OCI-LY7 (cell line): Measurements from ENCODE around the gene ACAN. TPM values are rescaled to one million over a fixed set of nuclear protein-coding genes. Genes with fewer than 3 reads are reported as not detected.

Experiments
- BruUV-seq: library from RNA; stranded (reverse); fragments of 400-500 nt; replicated peaks from 2 replicates; lab custom pipeline; 2021; lab: Mats Ljungman, UMichigan
- CTCF ChIA-PET: fragments of 300-600 bp; sonication (Branson Sonifier 250); formaldehyde crosslinking; loops from one replicate; lab custom pipeline; 2022; ENCODE audit warnings: antibody characterized with exemption; ENCODE audit not compliant: unreplicated experiment; lab: Charles Lee
- POLR2A ChIA-PET: fragments of 300-600 bp; sonication (Branson Sonifier 250); formaldehyde crosslinking; loops from one replicate; lab custom pipeline; 2022; ENCODE audit warnings: antibody characterized with exemption; lab: Charles Lee
- DNase-seq: peaks from one replicate; pipeline ENCODE4 v3.0.0-alpha.2; 2015; ENCODE audit warnings: low spot score
- H2AFZ ChIP-seq: fragments of 200-600 bp; sonication (generic), shearing (Covaris generic); 2 replicates; pipeline ENCODE4 v1.6.1; 2014; ENCODE audit warnings: mild to moderate bottlenecking, antibody characterized with exemption, low read length, moderate library complexity
- H3K27ac ChIP-seq: fragments of 200-600 bp; sonication (generic); 2 replicates; pipeline ENCODE4 v1.5.1; 2014; ENCODE audit warnings: mixed run types, low read depth, mild to moderate bottlenecking, moderate library complexity, low read length, inconsistent platforms; ENCODE audit not compliant: poor library complexity, severe bottlenecking
- H3K36me3 ChIP-seq: fragments of 200-600 bp; sonication (generic); 2 replicates; pipeline ENCODE4 v1.6.1; 2014; ENCODE audit warnings: mild to moderate bottlenecking, antibody characterized with exemption, low read length, moderate library complexity, mixed read lengths; ENCODE audit not compliant: insufficient read depth
- H3K4me1 ChIP-seq: fragments of 200-600 bp; sonication (generic); 2 replicates; pipeline ENCODE4 v1.5.1; 2014; ENCODE audit warnings: mild to moderate bottlenecking, low read length; ENCODE audit not compliant: insufficient read depth, poor library complexity, severe bottlenecking
- H3K4me2 ChIP-seq: fragments of 200-600 bp; sonication (generic); 2 replicates; pipeline ENCODE4 v1.6.1; 2014; ENCODE audit warnings: mild to moderate bottlenecking, low read length
- H3K4me3 ChIP-seq: fragments of 200-600 bp; sonication (generic); 2 replicates; pipeline ENCODE4 v1.5.1; 2014; ENCODE audit warnings: mild to moderate bottlenecking, low read depth, low read length; ENCODE audit not compliant: poor library complexity, severe bottlenecking
- H3K79me2 ChIP-seq: fragments of 200-600 bp; sonication (generic); 2 replicates; pipeline ENCODE4 v1.6.1; 2016; ENCODE audit warnings: low read depth, mild to moderate bottlenecking, low read length, moderate library complexity, mixed read lengths; ENCODE audit not compliant: insufficient read depth
- H3K9me2 ChIP-seq: fragments of 200-600 bp; sonication (generic); 2 replicates; pipeline ENCODE4 v1.6.1; 2016; ENCODE audit warnings: mild to moderate bottlenecking, low read length, mixed read lengths; ENCODE audit not compliant: insufficient read depth
- H3K9me3 ChIP-seq: fragments of 200-600 bp; sonication (generic); 2 replicates; pipeline ENCODE4 v1.6.1; 2014; ENCODE audit warnings: mild to moderate bottlenecking, mixed run types, low read length, mixed read lengths
- H4K20me1 ChIP-seq: fragments of 200-600 bp; sonication (generic); 2 replicates; pipeline ENCODE4 v1.6.1; 2014; ENCODE audit warnings: mild to moderate bottlenecking, antibody characterized with exemption, low read length, moderate library complexity, mixed read lengths; ENCODE audit not compliant: insufficient read depth
- EZH2phosphoT487 ChIP-seq: fragments of 200-600 bp; sonication (generic); IDR thresholded peaks from 2 replicates; pipeline ENCODE4 v1.6.1; 2018; ENCODE audit warnings: low read depth, borderline replicate concordance, mild to moderate bottlenecking, mixed run types, antibody characterized with exemption, low read length, moderate library complexity, mixed read lengths
- intact Hi-C: fragments of 100-400 bp; cut with micrococcal nuclease; formaldehyde crosslinking; loops from one replicate; pipeline ENCODE4 v1.10.0; 2022; ENCODE audit not compliant: unreplicated experiment
- total RNA-seq, 2 experiments: library from RNA; depleted of rRNA in 1 of 2; stranded (reverse); fragments of >200 nt in 1 of 2; shearing (Covaris generic) in 1 of 2; gene quantifications; 2 replicates each; pipeline ENCODE4 v1.2.3, GENCODE V29; 2014 to 2022
- TF ChIP-seq, protein P1 (sequence below): fragments of 200-600 bp; sonication (generic); conservative IDR thresholded peaks from 2 replicates; pipeline ENCODE4 v1.5.1; 2014; ENCODE audit warnings: mild to moderate bottlenecking, antibody characterized with exemption, low read length, moderate library complexity, mixed read lengths

ACAN gene
- total RNA-seq, 2 experiments from 2014 or later, result not detected

DNA sequence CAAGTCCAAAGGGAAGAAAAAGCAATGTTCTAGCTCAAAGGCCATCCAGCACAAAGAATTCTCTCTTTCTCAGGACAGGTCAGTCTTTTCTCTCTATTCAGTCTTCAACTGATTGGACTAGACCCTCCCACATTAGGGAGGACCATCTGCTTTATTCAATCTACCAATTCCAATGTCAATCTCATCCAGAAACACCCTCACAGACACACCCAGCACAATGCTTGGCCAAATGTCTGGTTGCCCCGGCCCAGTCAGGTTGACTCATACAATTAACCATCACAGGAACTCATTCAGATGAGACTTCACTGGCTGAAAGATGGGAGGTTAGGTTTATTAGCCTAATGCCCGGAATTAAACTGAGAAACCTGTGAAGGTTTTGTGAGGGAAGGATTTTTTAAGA, 32.4 kb downstream of the ACAN start:
- H3K4me2 ChIP-seq, result no peak overlapping the region
- ChIA-PET POLR2A (interaction anchor here (0.5 to 1.2 kb wide), 3 partner anchors 11 to 147 kb away, joined by 4 to 6 read pairs (median 4); no protein-coding TSS in a partner anchor), CTCF (interaction anchor here (0.9 kb wide), 1 partner anchor 355 kb away, joined by 3 read pairs; no protein-coding TSS in a partner anchor)
- no TSS peak for BruUV-seq
- no peak overlapping the region for H3K4me3 ChIP-seq
- TF ChIP-seq, protein P1, sequence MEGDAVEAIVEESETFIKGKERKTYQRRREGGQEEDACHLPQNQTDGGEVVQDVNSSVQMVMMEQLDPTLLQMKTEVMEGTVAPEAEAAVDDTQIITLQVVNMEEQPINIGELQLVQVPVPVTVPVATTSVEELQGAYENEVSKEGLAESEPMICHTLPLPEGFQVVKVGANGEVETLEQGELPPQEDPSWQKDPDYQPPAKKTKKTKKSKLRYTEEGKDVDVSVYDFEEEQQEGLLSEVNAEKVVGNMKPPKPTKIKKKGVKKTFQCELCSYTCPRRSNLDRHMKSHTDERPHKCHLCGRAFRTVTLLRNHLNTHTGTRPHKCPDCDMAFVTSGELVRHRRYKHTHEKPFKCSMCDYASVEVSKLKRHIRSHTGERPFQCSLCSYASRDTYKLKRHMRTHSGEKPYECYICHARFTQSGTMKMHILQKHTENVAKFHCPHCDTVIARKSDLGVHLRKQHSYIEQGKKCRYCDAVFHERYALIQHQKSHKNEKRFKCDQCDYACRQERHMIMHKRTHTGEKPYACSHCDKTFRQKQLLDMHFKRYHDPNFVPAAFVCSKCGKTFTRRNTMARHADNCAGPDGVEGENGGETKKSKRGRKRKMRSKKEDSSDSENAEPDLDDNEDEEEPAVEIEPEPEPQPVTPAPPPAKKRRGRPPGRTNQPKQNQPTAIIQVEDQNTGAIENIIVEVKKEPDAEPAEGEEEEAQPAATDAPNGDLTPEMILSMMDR, result no peak
- no peak for TF ChIP-seq EZH2phosphoT487
- no peak for DNase-seq
- H4K20me1 ChIP-seq, result no peaks in the 10 kb centered on the region
- no peaks in the 10 kb centered on the region for H3K36me3 ChIP-seq
- intact Hi-C loops, result no loop called here
- no peaks in the 10 kb centered on the region for H3K9me3 ChIP-seq
- no peaks in the 10 kb centered on the region for H3K79me2 ChIP-seq
- no peak overlapping the region for H3K27ac ChIP-seq
- no peak overlapping the region for H2AFZ ChIP-seq
- H3K4me1 ChIP-seq, result no peaks in the 10 kb centered on the region
- H3K9me2 ChIP-seq, result no peaks in the 10 kb centered on the region

DNA sequence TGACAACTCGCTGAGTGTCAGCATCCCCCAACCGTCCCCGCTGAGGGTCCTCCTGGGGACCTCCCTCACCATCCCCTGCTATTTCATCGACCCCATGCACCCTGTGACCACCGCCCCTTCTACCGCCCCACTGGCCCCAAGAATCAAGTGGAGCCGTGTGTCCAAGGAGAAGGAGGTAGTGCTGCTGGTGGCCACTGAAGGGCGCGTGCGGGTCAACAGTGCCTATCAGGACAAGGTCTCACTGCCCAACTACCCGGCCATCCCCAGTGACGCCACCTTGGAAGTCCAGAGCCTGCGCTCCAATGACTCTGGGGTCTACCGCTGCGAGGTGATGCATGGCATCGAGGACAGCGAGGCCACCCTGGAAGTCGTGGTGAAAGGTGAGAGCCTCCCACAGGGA, 35.4 kb downstream of the ACAN start:
- no peak overlapping the region for H2AFZ ChIP-seq

DNA sequence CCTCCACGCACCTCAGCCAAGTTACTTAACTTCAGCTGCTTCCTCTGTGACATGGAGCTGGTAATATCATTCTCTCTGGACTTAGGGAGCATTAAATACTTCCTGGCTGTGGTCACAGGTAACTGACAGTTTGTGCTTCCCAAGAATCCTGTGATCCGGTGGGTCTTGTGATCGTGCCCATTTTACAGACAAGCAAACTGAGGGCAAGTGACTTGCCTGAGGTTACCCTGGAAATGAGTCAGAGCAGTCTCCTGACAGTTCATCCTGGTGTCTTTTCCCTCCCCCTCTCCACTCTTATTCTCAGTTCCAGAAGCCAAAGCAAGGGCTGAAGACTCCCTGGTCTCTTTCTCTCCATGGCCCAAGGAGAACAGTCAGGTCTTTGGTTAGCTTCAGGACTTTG, 35.9 kb downstream of the ACAN start:
- no peaks in the 10 kb centered on the region for H3K79me2 ChIP-seq
- no TSS peak for BruUV-seq
- no peaks in the 10 kb centered on the region for H4K20me1 ChIP-seq
- DNase-seq, result no peak
- H3K27ac ChIP-seq, result no peak overlapping the region
- TF ChIP-seq, protein P1, result no peak
- TF ChIP-seq EZH2phosphoT487, result no peak
- no peak overlapping the region for H3K4me3 ChIP-seq
- H3K4me2 ChIP-seq, result no peak overlapping the region
- no peaks in the 10 kb centered on the region for H3K4me1 ChIP-seq
- ChIA-PET POLR2A (no interaction called here), CTCF (no interaction called here)
- H2AFZ ChIP-seq, result no peak overlapping the region
- H3K9me3 ChIP-seq, result no peaks in the 10 kb centered on the region
- H3K9me2 ChIP-seq, result no peaks in the 10 kb centered on the region
- intact Hi-C loops, result no loop called here
- no peaks in the 10 kb centered on the region for H3K36me3 ChIP-seq

More for the DNA sequence above, 35.4 kb downstream of the ACAN start:
- ChIA-PET CTCF (no interaction called here), POLR2A (no interaction called here)
- Histone ChIP-seq H3K4me2 (no peak overlapping the region), H3K79me2 (no peaks in the 10 kb centered on the region), H3K36me3 (no peaks in the 10 kb centered on the region), H3K4me3 (no peak overlapping the region), H3K9me3 (no peaks in the 10 kb centered on the region), H3K9me2 (no peaks in the 10 kb centered on the region), H3K27ac (no peak overlapping the region), H4K20me1 (no peaks in the 10 kb centered on the region), H3K4me1 (no peaks in the 10 kb centered on the region)
- BruUV-seq, result no TSS peak
- intact Hi-C loops, result no loop called here
- TF ChIP-seq, protein P1, result no peak
- TF ChIP-seq EZH2phosphoT487, result no peak
- DNase-seq, result no peak
